Neuron (in vitro differentiated cells): ENCODE measurements around the gene PDE4D.

Source experiments
- H2AFZ ChIP-seq: one replicate; pipeline ENCODE4 v1.6.1; 2013; ENCODE audit warnings: low read depth, mild to moderate bottlenecking, inconsistent platforms, low read length, moderate library complexity
- H3K27me3 ChIP-seq: one replicate; pipeline ENCODE4 v1.6.1; 2013; ENCODE audit warnings: low read length; ENCODE audit not compliant: insufficient read depth
- H3K36me3 ChIP-seq: one replicate; pipeline ENCODE4 v1.6.1; 2013; ENCODE audit warnings: low read length; ENCODE audit not compliant: insufficient read depth
- H3K4me1 ChIP-seq: one replicate; pipeline ENCODE4 v1.6.1; 2013; ENCODE audit warnings: low read length; ENCODE audit not compliant: insufficient read depth
- H3K4me3 ChIP-seq: 2 replicates; pipeline ENCODE4 v1.5.1; 2013; ENCODE audit warnings: mild to moderate bottlenecking, low read length, moderate library complexity
- H3K9me3 ChIP-seq: one replicate; pipeline ENCODE4 v1.6.1; 2013; ENCODE audit warnings: low read length

PDE4D gene

DNA sequence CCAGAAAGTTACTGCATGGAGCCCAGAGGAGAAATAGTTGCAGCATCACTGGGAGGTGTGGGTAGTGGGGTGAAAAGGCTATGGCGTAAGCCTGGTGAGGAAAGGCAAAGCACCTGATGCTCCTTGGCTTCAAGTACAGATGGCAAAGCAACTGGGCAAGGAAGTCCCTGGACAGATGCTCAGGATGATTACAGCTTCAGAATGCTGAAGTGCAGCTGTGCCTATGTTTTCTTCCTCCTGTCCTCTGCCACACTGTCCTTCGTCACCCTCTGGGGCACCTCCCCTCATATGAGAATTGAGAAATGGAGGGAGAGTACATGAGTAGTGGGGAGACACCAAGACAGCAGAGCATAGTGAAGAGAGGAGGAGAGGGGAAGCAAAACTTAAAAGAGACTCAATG lies 328.0 kb downstream of the PDE4D start:
- Histone ChIP-seq H3K4me3 (no peak overlapping the region), H3K4me1 (peaks cover 36% of the 10 kb centered on the region), H3K36me3 (no peaks in the 10 kb centered on the region), H3K27me3 (no peaks in the 10 kb centered on the region), H2AFZ (no peak overlapping the region), H3K9me3 (peaks cover 3% of the 10 kb centered on the region)

DNA sequence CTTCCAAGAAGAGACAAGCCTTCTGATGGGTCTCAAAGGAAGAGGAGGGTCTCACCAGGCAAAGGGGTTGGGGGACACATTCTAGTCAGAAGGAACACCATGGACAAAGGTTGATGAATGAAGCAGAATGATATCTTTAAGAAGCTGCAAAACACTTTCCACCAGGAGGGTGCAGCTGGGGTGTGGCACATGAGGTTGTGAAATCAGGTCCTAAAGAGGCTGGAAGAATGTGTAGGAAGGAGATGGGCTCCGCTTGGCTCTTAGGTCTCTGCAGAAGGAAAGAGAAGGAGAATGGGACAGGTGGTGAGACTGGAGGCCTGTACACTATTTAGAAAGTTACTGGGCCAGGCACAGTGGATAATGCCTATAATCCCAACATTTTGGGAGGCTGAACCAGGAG lies 328.6 kb downstream of the PDE4D start:
- Histone ChIP-seq H3K27me3 (no peaks in the 10 kb centered on the region), H3K4me3 (no peak overlapping the region), H3K9me3 (peaks cover 3% of the 10 kb centered on the region), H2AFZ (no peak overlapping the region), H3K36me3 (no peaks in the 10 kb centered on the region), H3K4me1 (peaks cover 30% of the 10 kb centered on the region)

DNA sequence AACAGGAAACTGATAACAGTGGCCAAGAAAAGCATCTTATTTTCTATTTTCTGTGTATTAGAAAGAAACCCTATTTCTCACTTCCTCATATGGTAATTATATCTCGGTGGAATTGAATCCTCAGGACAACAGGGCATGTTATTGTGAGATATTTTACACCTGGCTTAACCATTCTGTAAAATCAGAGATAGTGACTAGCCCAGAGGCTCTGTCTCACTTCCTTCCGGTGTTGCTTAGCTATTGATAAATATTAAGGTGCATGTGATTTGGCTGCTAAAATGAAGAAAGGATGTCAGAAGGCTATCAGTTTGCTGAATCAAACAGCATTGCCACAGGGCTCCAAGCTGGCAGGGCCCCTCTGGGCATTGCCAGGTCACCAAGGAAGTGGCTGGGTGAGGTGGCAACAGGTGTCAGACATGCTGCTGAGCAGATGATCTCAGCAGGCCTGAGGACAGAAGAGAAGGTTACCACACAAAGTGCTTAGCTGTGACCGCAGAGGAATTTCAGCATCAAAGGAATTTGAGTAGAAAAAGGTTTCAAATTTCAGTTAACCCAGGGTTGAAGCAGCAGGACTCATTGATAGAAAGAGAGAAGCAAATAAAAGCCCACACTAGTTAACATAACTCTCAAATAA lies 330.7 kb downstream of the PDE4D start:
- H3K4me1 ChIP-seq, result peaks cover 29% of the 10 kb centered on the region
- H3K36me3 ChIP-seq, result no peaks in the 10 kb centered on the region
- H3K9me3 ChIP-seq, result peaks cover 3% of the 10 kb centered on the region
- H3K4me3 ChIP-seq, result no peak overlapping the region
- H3K27me3 ChIP-seq, result no peaks in the 10 kb centered on the region
- H2AFZ ChIP-seq, result no peak overlapping the region

GRCh38 chr5:59560553-59560952 lies 333.0 kb downstream of the PDE4D start:
- no peaks in the 10 kb centered on the region for H3K36me3 ChIP-seq
- peaks cover 33% of the 10 kb centered on the region for H3K4me1 ChIP-seq
- H3K27me3 ChIP-seq, result no peaks in the 10 kb centered on the region
- no peak overlapping the region for H3K4me3 ChIP-seq
- H3K9me3 ChIP-seq, result peaks cover 2% of the 10 kb centered on the region
- H2AFZ ChIP-seq, result no peak overlapping the region

DNA sequence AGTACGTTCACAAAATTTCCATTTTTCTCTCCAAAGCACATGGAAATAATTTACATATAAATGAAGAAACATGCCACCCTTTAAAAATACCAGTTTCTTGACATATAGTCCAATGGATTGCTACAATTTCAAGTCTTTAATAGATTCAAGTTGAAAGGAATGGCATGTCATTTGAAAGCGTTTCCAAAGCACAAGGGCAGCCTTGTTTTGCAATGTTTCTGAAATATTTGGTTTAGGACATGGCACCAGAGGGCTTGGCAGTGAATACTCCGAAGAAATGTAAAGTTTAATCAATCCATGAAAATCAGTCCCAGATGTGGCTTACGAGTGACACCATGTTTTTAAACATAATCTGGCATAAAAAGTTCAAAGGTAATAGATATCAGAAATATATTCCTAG lies 333.7 kb downstream of the PDE4D start:
- Histone ChIP-seq H3K4me1 (peaks cover 36% of the 10 kb centered on the region), H3K36me3 (no peaks in the 10 kb centered on the region), H2AFZ (no peak overlapping the region), H3K4me3 (no peak overlapping the region), H3K9me3 (peaks cover 2% of the 10 kb centered on the region), H3K27me3 (no peaks in the 10 kb centered on the region)

DNA sequence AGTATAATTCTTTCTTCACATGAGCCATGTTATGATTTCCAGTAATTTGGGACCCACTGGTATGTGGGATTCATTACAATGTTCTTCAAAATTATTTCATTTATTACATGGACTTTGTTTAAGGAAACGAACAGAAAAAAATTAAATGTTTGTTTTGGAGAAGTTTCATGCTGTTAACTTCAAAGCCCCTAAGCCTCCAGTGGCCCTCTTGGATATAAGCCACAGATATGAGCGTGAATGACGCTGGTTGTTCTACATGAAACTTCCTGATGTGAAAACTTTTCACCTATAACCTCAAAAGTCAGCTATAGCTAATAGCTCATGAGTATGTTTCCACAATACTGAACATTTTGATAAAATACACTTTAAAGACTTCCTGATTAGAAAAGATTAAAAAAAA lies 334.2 kb downstream of the PDE4D start:
- H3K4me3 ChIP-seq, result no peak overlapping the region
- H3K36me3 ChIP-seq, result no peaks in the 10 kb centered on the region
- no peak overlapping the region for H2AFZ ChIP-seq
- no peaks in the 10 kb centered on the region for H3K27me3 ChIP-seq
- H3K4me1 ChIP-seq, result peaks cover 36% of the 10 kb centered on the region
- peaks cover 2% of the 10 kb centered on the region for H3K9me3 ChIP-seq

DNA sequence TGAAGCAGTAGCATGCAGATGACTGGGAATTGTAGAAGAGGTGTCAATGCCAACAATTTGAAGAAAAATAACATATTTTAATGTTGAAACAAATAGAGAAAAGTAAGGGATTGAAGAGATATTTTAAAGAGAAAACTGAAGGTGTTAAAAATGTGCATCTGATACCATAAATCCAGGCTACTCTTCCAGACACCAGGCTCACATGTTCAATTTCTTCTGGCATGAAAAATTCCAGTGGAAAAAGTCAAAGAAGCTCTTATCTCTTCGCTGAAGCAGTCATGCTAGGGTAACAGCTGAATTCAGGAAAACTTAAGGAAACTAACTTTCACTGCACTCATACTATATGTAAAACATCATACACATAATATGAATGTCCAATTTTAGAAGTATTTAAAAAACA lies 335.0 kb downstream of the PDE4D start:
- peaks cover 30% of the 10 kb centered on the region for H3K4me1 ChIP-seq
- no peaks in the 10 kb centered on the region for H3K27me3 ChIP-seq
- peaks cover 2% of the 10 kb centered on the region for H3K9me3 ChIP-seq
- H3K4me3 ChIP-seq, result no peak overlapping the region
- H3K36me3 ChIP-seq, result no peaks in the 10 kb centered on the region
- no peak overlapping the region for H2AFZ ChIP-seq

GRCh38 chr5:59557572-59557971 lies 336.0 kb downstream of the PDE4D start:
- Histone ChIP-seq H2AFZ (no peak overlapping the region), H3K27me3 (no peaks in the 10 kb centered on the region), H3K9me3 (peaks cover 2% of the 10 kb centered on the region), H3K4me3 (no peak overlapping the region), H3K36me3 (no peaks in the 10 kb centered on the region), H3K4me1 (peaks cover 21% of the 10 kb centered on the region)

GRCh38 chr5:59555596-59555995 lies 337.9 kb downstream of the PDE4D start:
- Histone ChIP-seq H3K4me1 (peaks cover 17% of the 10 kb centered on the region), H2AFZ (no peak overlapping the region), H3K4me3 (no peak overlapping the region), H3K36me3 (no peaks in the 10 kb centered on the region), H3K27me3 (no peaks in the 10 kb centered on the region), H3K9me3 (peaks cover 2% of the 10 kb centered on the region)

- Histone ChIP-seq H3K36me3 (no peaks in the 10 kb centered on the region), H3K27me3 (no peaks in the 10 kb centered on the region), H3K4me3 (no peak overlapping the region), H3K9me3 (peaks cover 2% of the 10 kb centered on the region), H2AFZ (no peak overlapping the region), H3K4me1 (peaks cover 11% of the 10 kb centered on the region)
Measured at GRCh38 chr5:59554501-59554900, 339.0 kb downstream of the PDE4D start.

- H3K36me3 ChIP-seq, result no peaks in the 10 kb centered on the region
- H2AFZ ChIP-seq, result no peak overlapping the region
- H3K27me3 ChIP-seq, result no peaks in the 10 kb centered on the region
- no peak overlapping the region for H3K4me3 ChIP-seq
- peaks cover 7% of the 10 kb centered on the region for H3K4me1 ChIP-seq
- H3K9me3 ChIP-seq, result peaks cover 2% of the 10 kb centered on the region
Measured at GRCh38 chr5:59553992-59554391, 339.5 kb downstream of the PDE4D start.

- Histone ChIP-seq H3K4me3 (no peak overlapping the region), H3K36me3 (no peaks in the 10 kb centered on the region), H2AFZ (no peak overlapping the region), H3K9me3 (no peaks in the 10 kb centered on the region), H3K27me3 (no peaks in the 10 kb centered on the region), H3K4me1 (peaks cover 17% of the 10 kb centered on the region)
Measured at GRCh38 chr5:59548807-59549357, 344.6 kb downstream of the PDE4D start.

DNA sequence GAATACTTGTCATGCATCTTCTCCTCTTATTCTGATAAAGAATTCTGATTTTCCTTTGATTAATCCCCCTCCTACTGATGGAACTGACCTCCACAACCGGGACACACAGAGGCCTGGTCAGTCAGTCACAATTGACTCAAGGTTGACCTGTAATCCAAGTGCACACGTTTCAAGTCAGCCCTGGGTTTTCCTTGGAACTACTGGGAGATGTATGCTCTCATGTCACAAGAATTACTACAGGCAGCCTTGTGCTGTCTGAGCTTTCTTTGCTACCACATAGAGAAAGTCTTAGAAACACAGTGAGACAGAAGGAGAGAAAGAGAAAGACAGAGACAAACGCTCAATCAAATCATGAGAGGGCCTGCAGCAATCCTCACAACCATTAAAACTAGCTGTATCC lies 345.8 kb downstream of the PDE4D start:
- no peaks in the 10 kb centered on the region for H3K36me3 ChIP-seq
- no peaks in the 10 kb centered on the region for H3K9me3 ChIP-seq
- peaks cover 29% of the 10 kb centered on the region for H3K4me1 ChIP-seq
- no peak overlapping the region for H2AFZ ChIP-seq
- no peaks in the 10 kb centered on the region for H3K27me3 ChIP-seq
- H3K4me3 ChIP-seq, result no peak overlapping the region

GRCh38 chr5:59544573-59544972 lies 349.0 kb downstream of the PDE4D start:
- no peak overlapping the region for H2AFZ ChIP-seq
- no peaks in the 10 kb centered on the region for H3K27me3 ChIP-seq
- H3K9me3 ChIP-seq, result no peaks in the 10 kb centered on the region
- H3K4me3 ChIP-seq, result no peak overlapping the region
- H3K36me3 ChIP-seq, result no peaks in the 10 kb centered on the region
- peaks cover 59% of the 10 kb centered on the region for H3K4me1 ChIP-seq
